Hair follicular keratinocyte (primary cell): ENCODE measurements around the gene MYO1F. TPM values are rescaled to one million over a fixed set of nuclear protein-coding genes. Genes with fewer than 3 reads are reported as not detected.

Source experiments
- total RNA-seq: library from RNA; depleted of rRNA; stranded (reverse); fragments of >200 nt; gene quantifications from 2 replicates; pipeline ENCODE4 v1.2.3, GENCODE V29; 2015

The MYO1F gene
- total RNA-seq: 0.31 TPM in 1 of 2 replicates, not detected in the other

GRCh38 chr19:8577247-8577646 lies at the start of gene MYO1F:
Gene MYO1F (minus strand): TSS chr19:8577442. CDS start chr19:8577309, 133 bp downstream.

GRCh38 chr19:8610041-8610935 lies 33.0 kb upstream of the MYO1F start, which contains the start of gene ADAMTS10:
Gene ADAMTS10 (minus strand): TSS chr19:8610715. CDS start chr19:8605710, 5,005 bp downstream.

DNA sequence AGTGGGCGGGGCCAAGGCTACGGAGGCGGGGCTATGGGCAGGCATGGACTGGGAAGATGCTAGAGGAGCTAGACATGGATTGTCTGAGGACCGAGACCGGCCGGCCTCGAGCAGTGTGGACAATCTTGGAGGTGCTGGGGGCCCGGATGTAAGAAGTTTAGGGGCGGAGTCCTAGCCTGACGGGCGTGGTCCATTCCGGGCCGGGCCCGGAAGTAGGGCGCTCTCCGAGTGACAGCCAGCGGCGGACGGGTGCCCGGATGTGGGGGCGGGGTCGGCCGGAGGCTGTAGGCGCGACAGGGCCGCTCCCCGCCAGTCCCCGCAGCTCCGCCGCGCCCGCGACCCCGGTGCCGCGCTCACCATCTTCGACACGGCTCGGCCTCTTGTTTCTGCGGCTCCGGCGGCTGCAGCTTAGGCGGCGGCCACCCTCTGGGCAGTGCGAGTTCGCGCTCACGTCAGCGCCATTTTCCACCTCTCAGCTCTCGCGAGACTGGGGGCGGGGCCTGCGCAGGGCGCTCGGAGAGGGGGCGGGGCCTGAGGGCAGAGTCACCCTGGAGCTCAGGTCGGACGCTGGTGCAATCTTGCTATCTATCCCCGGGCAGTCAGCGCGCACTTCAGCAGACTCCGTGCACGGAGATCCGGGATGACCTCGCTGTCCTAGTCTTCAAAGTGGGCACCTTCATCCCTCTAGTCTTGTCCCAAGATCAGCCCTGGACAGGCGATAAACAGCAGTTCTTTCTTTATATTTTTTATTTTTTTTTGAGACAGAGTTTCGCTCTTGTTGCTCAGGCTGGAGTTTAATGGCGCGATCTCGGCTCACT lies 63.3 kb downstream of the MYO1F start, which contains the start of gene ZNF414:
ZNF414 (minus strand) TSS at position 481 of the 818 bp plus-strand sequence; CDS start at position 360, 121 bp downstream.

Other genes with a start within 250 kb of the MYO1F start
- 2.7 and 4.1 TPM in 2 replicates for gene KANK3, start 234.2 kb downstream of the MYO1F start, total RNA-seq
- gene ANGPTL4, start 213.3 kb downstream of the MYO1F start, total RNA-seq: 121 and 161 TPM in 2 replicates
- 14.3 and 21.9 TPM in 2 replicates for gene RAB11B, start 187.1 kb downstream of the MYO1F start, total RNA-seq
- 52.5 and 80.2 TPM in 2 replicates for gene MARCHF2, start 164.1 kb downstream of the MYO1F start, total RNA-seq
- 48.3 and 116 TPM in 2 replicates for gene HNRNPM, start 132.5 kb downstream of the MYO1F start, total RNA-seq
- not detected in 2 replicates for gene PRAM1, start 74.8 kb downstream of the MYO1F start, total RNA-seq
- gene ZNF414, start 63.3 kb downstream of the MYO1F start, total RNA-seq: 2.3 and 3.7 TPM in 2 replicates
- gene ADAMTS10, start 33.3 kb upstream of the MYO1F start, total RNA-seq: not detected in 2 replicates
- gene NFILZ, start 53.2 kb upstream of the MYO1F start, total RNA-seq: not detected in 2 replicates
- gene ACTL9, start 121.4 kb upstream of the MYO1F start, total RNA-seq: not detected in 2 replicates
- gene OR2Z1, start 144.2 kb upstream of the MYO1F start, total RNA-seq: not detected in 2 replicates